Effector memory CD4-positive, alpha-beta T cell (primary cell): ENCODE results near the gene CEP135.

Source experiments
- DNase-seq, 3 donors: peaks; one replicate each; pipeline ENCODE4 v3.0.0-alpha.2; 2020
- H3K27ac ChIP-seq: 2 replicates; pipeline ENCODE4 v1.7.0; 2013; ENCODE audit warnings: mild to moderate bottlenecking, low read length, moderate library complexity; ENCODE audit not compliant: insufficient read depth, poor library complexity, severe bottlenecking
- H3K27me3 ChIP-seq: replicated peaks from 2 replicates; pipeline ENCODE4 v1.7.0; 2013; ENCODE audit warnings: mild to moderate bottlenecking, low read length; ENCODE audit not compliant: insufficient read depth, control insufficient read depth, poor library complexity, severe bottlenecking
- H3K36me3 ChIP-seq: 2 replicates; pipeline ENCODE4 v1.7.0; 2013; ENCODE audit warnings: mild to moderate bottlenecking, low read length, moderate library complexity; ENCODE audit not compliant: control insufficient read depth, insufficient read depth
- H3K4me1 ChIP-seq: 2 replicates; pipeline ENCODE4 v1.7.0; 2013; ENCODE audit warnings: low read length, mild to moderate bottlenecking; ENCODE audit not compliant: control insufficient read depth, insufficient read depth, poor library complexity, severe bottlenecking
- H3K4me3 ChIP-seq: 2 replicates; pipeline ENCODE4 v1.7.0; 2013; ENCODE audit warnings: low read length, low read depth, mild to moderate bottlenecking; ENCODE audit not compliant: insufficient read depth, poor library complexity, severe bottlenecking
- H3K9me3 ChIP-seq: 2 replicates; pipeline ENCODE4 v1.7.0; 2013; ENCODE audit warnings: mild to moderate bottlenecking, low read length, moderate library complexity; ENCODE audit not compliant: control insufficient read depth
- total RNA-seq, 3 donors: gene quantifications; one replicate each; lab custom pipeline; 2026; lab: John Stamatoyannopoulos, UW

Gene CEP135
- total RNA-seq = 35.8 to 44.6 (median 41.6) reads per million in 3 donors

- DNase-seq = peak; percentile 84 to 88 (median 85)
- peaks cover 12% of the 10 kb centered on the region for H3K4me1 ChIP-seq
- H3K27ac ChIP-seq = peak within 1 kb of the TSS; percentile 76
- peaks cover 8% of the 10 kb centered on the region for H3K36me3 ChIP-seq
- H3K4me3 ChIP-seq = peak within 1 kb of the TSS; percentile 94
- H3K9me3 ChIP-seq = no peaks in the 10 kb centered on the region
- H3K27me3 ChIP-seq = no peaks in the 10 kb centered on the region
Observed at GRCh38 chr4:55948726-55949481, at the start of gene CEP135. Gene CEP135 (plus strand): TSS chr4:55948945. CDS start chr4:55952131, 3,186 bp downstream.

GRCh38 chr4:55902677-55903076 is 46.1 kb upstream of the CEP135 start:
- H3K4me3 ChIP-seq = no peak overlapping the region
- H3K9me3 ChIP-seq = no peaks in the 10 kb centered on the region
- no peaks in the 10 kb centered on the region for H3K27me3 ChIP-seq
- no peak for DNase-seq
- H3K36me3 ChIP-seq = no peaks in the 10 kb centered on the region
- no peak overlapping the region for H3K27ac ChIP-seq
- H3K4me1 ChIP-seq = no peaks in the 10 kb centered on the region

- DNase-seq = no peak
- no peak overlapping the region for H3K27ac ChIP-seq
- H3K4me3 ChIP-seq = no peak overlapping the region
- no peaks in the 10 kb centered on the region for H3K4me1 ChIP-seq
- H3K27me3 ChIP-seq = no peaks in the 10 kb centered on the region
- H3K36me3 ChIP-seq = no peaks in the 10 kb centered on the region
- H3K9me3 ChIP-seq = no peaks in the 10 kb centered on the region
Observed at GRCh38 chr4:55903577-55903976, 45.2 kb upstream of the CEP135 start.

- Histone ChIP-seq H3K36me3 (no peaks in the 10 kb centered on the region), H3K27me3 (no peaks in the 10 kb centered on the region), H3K4me3 (no peak overlapping the region), H3K4me1 (no peaks in the 10 kb centered on the region), H3K27ac (no peak overlapping the region), H3K9me3 (no peaks in the 10 kb centered on the region)
- no peak for DNase-seq
Observed at GRCh38 chr4:55904576-55904975, 44.2 kb upstream of the CEP135 start.

GRCh38 chr4:55906323-55906722 is 42.4 kb upstream of the CEP135 start:
- Histone ChIP-seq H3K27ac (no peak overlapping the region), H3K4me1 (no peaks in the 10 kb centered on the region), H3K27me3 (no peaks in the 10 kb centered on the region), H3K4me3 (no peak overlapping the region), H3K9me3 (no peaks in the 10 kb centered on the region), H3K36me3 (no peaks in the 10 kb centered on the region)
- DNase-seq = no peak

GRCh38 chr4:55906989-55907388 is 41.8 kb upstream of the CEP135 start:
- Histone ChIP-seq H3K36me3 (no peaks in the 10 kb centered on the region), H3K27ac (no peak overlapping the region), H3K27me3 (no peaks in the 10 kb centered on the region), H3K4me1 (no peaks in the 10 kb centered on the region), H3K4me3 (no peak overlapping the region), H3K9me3 (no peaks in the 10 kb centered on the region)
- no peak for DNase-seq

GRCh38 chr4:55907469-55907868 is 41.3 kb upstream of the CEP135 start:
- Histone ChIP-seq H3K36me3 (no peaks in the 10 kb centered on the region), H3K27me3 (no peaks in the 10 kb centered on the region), H3K4me1 (no peaks in the 10 kb centered on the region), H3K27ac (no peak overlapping the region), H3K4me3 (no peak overlapping the region), H3K9me3 (no peaks in the 10 kb centered on the region)
- DNase-seq = no peak

GRCh38 chr4:55910140-55910539 is 38.6 kb upstream of the CEP135 start:
- Histone ChIP-seq H3K9me3 (no peaks in the 10 kb centered on the region), H3K4me3 (no peak overlapping the region), H3K27me3 (no peaks in the 10 kb centered on the region), H3K27ac (no peak overlapping the region), H3K4me1 (no peaks in the 10 kb centered on the region), H3K36me3 (no peaks in the 10 kb centered on the region)
- no peak for DNase-seq

GRCh38 chr4:55912249-55912648 is 36.5 kb upstream of the CEP135 start:
- H3K4me1 ChIP-seq = no peaks in the 10 kb centered on the region
- H3K27me3 ChIP-seq = no peaks in the 10 kb centered on the region
- H3K4me3 ChIP-seq = no peak overlapping the region
- no peak overlapping the region for H3K27ac ChIP-seq
- DNase-seq = no peak
- H3K36me3 ChIP-seq = no peaks in the 10 kb centered on the region
- H3K9me3 ChIP-seq = no peaks in the 10 kb centered on the region

- DNase-seq = no peak
- no peaks in the 10 kb centered on the region for H3K9me3 ChIP-seq
- H3K4me1 ChIP-seq = no peaks in the 10 kb centered on the region
- H3K4me3 ChIP-seq = no peak overlapping the region
- no peak overlapping the region for H3K27ac ChIP-seq
- no peaks in the 10 kb centered on the region for H3K27me3 ChIP-seq
- no peaks in the 10 kb centered on the region for H3K36me3 ChIP-seq
Observed at GRCh38 chr4:55920571-55920970, 28.2 kb upstream of the CEP135 start.
